ENCODE measurements around the gene FLT4. TPM values are rescaled to one million over a fixed set of nuclear protein-coding genes. Genes with fewer than 3 reads are reported as not detected.

Gene FLT4
- total and polyA plus RNA-seq, 9 of the 15 experiments (the other 6 are each of a cell fraction or from before 2014, with no cell fraction given): 0.01 to 0.42 (median 0.14) TPM; not detected in 2

- Histone ChIP-seq H3K9ac (ENCODE audit: insufficient read depth in 1 of 2, low read depth in 2 of 2, low read length in 2 of 2) (no peak overlapping the region), H2AFZ (ENCODE audit: low read depth, low read length) (no peak overlapping the region), H3K4me1 (replicated peaks in 1 of 2; ENCODE audit: control insufficient read depth in 2 of 2, insufficient read depth in 2 of 2, low read length in 2 of 2) (no peaks in the 10 kb centered on the region), H3K79me2 (ENCODE audit: control insufficient read depth, insufficient read depth, low read length) (no peaks in the 10 kb centered on the region), H4K20me1 (replicated peaks; ENCODE audit: control insufficient read depth, insufficient read depth, low read length) (no peaks in the 10 kb centered on the region), H3K9me3 (replicated peaks; ENCODE audit: control insufficient read depth, insufficient read depth, low read depth, low read length) (peaks cover 1% of the 10 kb centered on the region; the same call in 1 of the 2 replicates), H3K9me1 (ENCODE audit: control insufficient read depth, insufficient read depth, low read length) (no peaks in the 10 kb centered on the region), H3K4me3 (no peak overlapping the region), H3K27me3 (ENCODE audit: control insufficient read depth in 2 of 2, insufficient read depth in 2 of 2, low read length in 2 of 2) (peaks cover 21 to 23% of the 10 kb centered on the region in 2 experiments), H3K4me2 (ENCODE audit: insufficient read depth, low read length) (no peak overlapping the region), H3K27ac (ENCODE audit: extremely low read depth, low read depth, low read length) (no peak overlapping the region), H3K36me3 (ENCODE audit: control insufficient read depth, insufficient read depth, low read length) (no peaks in the 10 kb centered on the region)
- POLR2A ChIA-PET: no interaction called here
- no TSS peak for BruUV-seq (replicated peaks)
- intact Hi-C loops (cut with micrococcal nuclease) (no loop called here), in situ Hi-C loops (cut with MboI) (no loop called here)
- WGBS (ENCODE audit: insufficient coverage, low coverage, missing lambda C conversion rate): 6% methylated on average over 1 of the region's 1 CpG
- TF ChIP-seq ZNF23 (CRISPR knock-in tag; IDR thresholded peaks at IDR 0.05): no peak
- TF ChIP-seq ZNF324 (CRISPR knock-in tag; IDR thresholded peaks at IDR 0.05): no peak
- no peak for TF ChIP-seq THRAP3 (IDR thresholded peaks at IDR 0.05; ENCODE audit: borderline replicate concordance)
- TF ChIP-seq ZFX (CRISPR knock-in tag; IDR thresholded peaks at IDR 0.05): no peak
- no peak for TF ChIP-seq KLF6 (CRISPR knock-in tag; IDR thresholded peaks at IDR 0.05; ENCODE audit: borderline replicate concordance)
- TF ChIP-seq HDAC3 (IDR thresholded peaks at IDR 0.05; ENCODE audit: borderline replicate concordance, partially characterized antibody): no peak
- TF ChIP-seq CHD1 (IDR thresholded peaks at IDR 0.05; ENCODE audit: low read length): no peak
- no peak for TF ChIP-seq SFPQ (IDR thresholded peaks at IDR 0.05; ENCODE audit: low read depth, low read length)
- TF ChIP-seq GATAD2B (IDR thresholded peaks at IDR 0.05; ENCODE audit: borderline replicate concordance): no peak
- no peak for TF ChIP-seq ZNF133 (CRISPR knock-in tag; IDR thresholded peaks at IDR 0.05)
- CTCF ChIA-PET (ENCODE audit: low intra/inter-chr PET ratio): no interaction called here
- no peak for FAIRE-seq
- ATAC-seq: no peak
- DNase-seq (ENCODE audit: extremely low read depth in 1 of 4, low spot score in 3 of 4): no peak
Measured at GRCh38 chr5:180696116-180696515, 46.7 kb upstream of the FLT4 start.
